GM21367 (cell line): ENCODE measurements around the gene ILKAP.
"Not testable (repeated sequence)": the region's sequence is repeated elsewhere in the genome, so short reads cannot be mapped to it uniquely, and the experiment has no call there.

Experiments
- ATAC-seq: cut with Tn5 transposase; IDR thresholded peaks from one replicate; pipeline ENCODE4 v1.9.1; 2021; ENCODE audit not compliant: unreplicated experiment

ILKAP gene

GRCh38 chr2:238202326-238203093, 985 bp downstream of the ILKAP start:
- ATAC-seq, result no peak

- no peak for ATAC-seq
Measured at GRCh38 chr2:238190445-238190844, 13.1 kb downstream of the ILKAP start.

GRCh38 chr2:238187618-238188548, 15.6 kb downstream of the ILKAP start:
- no peak for ATAC-seq

- no peak for ATAC-seq
Measured at GRCh38 chr2:238183821-238184220, 19.7 kb downstream of the ILKAP start.

DNA sequence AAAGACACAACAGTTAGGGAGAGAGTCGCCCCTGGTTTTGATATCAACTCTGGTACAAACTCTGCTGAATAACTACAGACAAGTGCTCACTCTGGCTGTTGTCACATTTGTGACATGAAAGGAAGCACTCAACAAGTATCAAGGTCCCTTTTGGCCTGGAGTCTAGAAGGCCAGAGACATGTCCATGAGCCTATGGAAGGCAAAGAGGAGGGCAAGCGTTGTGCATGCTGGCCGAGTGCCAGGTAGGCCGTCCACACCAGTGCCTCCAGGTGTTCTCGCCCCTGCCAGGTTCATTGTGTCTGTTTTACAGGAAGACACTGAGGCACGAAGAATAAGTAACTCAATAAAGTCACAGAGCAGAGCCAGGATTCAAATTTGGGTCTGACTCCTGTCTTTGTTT, 21.1 kb downstream of the ILKAP start:
- ATAC-seq, result no peak

- no peak for ATAC-seq
Measured at GRCh38 chr2:238180554-238180953, 22.9 kb downstream of the ILKAP start.

DNA sequence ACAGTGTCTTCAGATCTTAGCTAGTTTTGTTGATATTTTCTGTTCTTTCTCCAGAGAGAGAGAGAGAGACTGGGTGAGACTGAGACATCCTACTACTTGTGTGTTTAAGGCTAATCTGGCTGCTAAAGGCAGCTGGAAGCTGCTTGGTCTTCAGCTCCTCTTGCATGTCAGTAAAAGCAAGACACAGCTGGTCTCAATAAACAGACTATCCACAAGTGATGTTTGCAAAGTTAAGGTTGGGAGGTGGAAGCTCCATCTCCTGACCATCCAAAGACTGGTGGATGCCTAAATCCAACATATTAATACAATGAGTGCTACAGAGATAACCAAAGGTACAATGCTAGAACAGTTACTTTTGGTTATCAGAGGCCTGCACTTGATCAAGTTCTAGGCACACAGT, 26.9 kb downstream of the ILKAP start:
- ATAC-seq, result no peak

- ATAC-seq, result no peak
Measured at GRCh38 chr2:238174701-238175100, 28.8 kb downstream of the ILKAP start.

GRCh38 chr2:238174291-238174690, 29.2 kb downstream of the ILKAP start:
- no peak for ATAC-seq

DNA sequence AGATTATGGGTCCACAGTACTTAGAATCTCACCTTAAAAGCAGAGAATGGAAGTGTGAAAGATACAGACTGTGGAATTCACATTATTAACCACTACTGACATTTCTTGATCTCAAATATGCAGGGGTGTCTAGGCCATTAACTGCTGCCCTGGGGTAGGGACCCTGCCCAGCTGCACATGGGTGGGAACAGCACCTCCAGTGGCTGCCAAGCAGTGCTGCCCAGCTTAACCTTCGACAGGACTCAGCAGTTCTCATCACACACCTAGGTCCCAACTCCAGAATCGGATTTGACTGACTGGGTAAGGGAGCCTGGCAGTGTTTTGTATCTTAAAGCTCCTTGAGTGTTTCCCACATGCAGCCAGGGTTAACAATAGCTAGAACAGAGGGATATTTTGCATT, 29.8 kb downstream of the ILKAP start:
- ATAC-seq, result no peak

DNA sequence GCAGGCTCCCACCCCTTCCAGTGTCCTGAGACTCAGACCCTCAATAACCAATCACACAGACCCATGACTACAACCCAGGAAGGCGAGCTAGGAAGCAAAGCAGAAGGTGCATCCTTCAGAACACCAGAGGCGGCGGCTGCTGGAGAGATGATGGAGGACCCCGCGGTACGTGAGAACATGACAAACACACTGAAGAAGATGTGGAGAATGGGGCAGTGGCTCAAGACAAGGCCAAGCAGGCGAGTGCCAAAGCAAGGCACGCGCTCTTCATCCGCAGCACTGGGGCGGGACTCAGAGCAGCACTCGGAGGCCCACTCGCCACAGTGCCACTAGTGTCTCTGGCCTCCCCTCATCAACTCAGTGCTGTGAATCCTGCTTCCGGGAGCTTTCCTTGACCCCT, 31.1 kb downstream of the ILKAP start:
- no peak for ATAC-seq

DNA sequence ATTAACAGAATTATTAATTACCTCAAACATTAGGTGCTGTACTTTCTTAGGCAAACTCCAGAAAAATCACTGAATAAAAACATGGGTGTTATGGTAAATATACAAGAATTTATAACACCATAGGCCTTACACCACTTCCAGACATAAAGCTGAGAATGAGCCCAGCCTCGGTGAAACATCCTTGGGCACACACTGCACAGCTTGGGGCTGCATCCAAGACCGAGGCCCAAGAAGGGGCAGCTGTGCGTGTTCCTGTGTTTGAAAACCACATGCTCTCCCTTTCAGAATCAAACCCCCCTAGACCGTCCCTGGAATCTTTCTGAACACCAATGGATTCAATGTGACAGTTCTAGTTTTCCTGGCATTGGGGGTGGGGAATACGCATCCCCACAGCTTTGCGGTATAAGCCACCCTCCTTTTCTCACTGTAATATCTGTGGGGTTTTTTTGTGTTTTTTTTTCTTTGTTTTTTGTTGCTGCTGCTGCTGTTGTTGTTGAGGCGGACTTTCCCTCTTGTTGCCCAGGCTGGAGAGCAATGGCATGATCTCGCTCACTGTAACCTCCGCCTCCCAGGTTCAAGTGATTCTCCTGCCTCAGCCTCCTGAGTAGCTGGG, 31.8 kb downstream of the ILKAP start:
- ATAC-seq, result no peak

GRCh38 chr2:238171072-238171431, 32.4 kb downstream of the ILKAP start:
- not testable (repeated sequence) for ATAC-seq

DNA sequence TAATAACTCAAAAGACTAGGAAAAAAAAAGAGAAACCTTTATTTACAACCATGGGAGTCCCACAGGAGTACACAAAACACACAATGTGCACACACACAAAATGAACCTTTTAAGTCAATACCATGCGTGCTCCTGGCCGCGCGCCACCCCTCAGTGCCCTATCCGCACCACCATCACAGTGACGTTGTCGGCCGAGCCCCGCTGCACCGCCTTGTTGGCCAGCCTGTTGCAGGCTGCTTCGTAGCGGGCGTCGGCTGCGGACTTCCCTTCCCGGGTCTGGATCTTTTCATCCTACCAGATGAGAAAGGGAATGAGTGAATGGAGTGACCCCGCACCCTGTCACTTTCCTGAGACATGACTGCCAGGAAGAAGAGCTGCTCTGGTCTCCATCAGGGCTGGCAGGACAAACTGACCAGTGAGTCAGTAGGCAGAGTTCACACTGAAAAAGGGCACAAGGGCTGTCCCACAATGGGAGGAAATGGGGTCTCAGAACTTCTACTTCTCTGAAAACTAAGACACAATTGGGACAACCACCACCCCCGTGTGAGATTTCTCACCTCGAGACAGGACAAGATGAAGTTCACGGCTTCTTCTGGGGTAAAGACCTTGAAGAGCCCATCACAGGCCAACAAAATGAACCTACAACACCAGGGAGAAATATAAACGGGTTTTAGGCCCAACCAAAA, 33.0 kb downstream of the ILKAP start:
- no peak for ATAC-seq

- ATAC-seq, result no peak
Measured at GRCh38 chr2:238169708-238170251, 33.7 kb downstream of the ILKAP start.

- no peak for ATAC-seq
Measured at GRCh38 chr2:238169048-238169707, 34.3 kb downstream of the ILKAP start.

DNA sequence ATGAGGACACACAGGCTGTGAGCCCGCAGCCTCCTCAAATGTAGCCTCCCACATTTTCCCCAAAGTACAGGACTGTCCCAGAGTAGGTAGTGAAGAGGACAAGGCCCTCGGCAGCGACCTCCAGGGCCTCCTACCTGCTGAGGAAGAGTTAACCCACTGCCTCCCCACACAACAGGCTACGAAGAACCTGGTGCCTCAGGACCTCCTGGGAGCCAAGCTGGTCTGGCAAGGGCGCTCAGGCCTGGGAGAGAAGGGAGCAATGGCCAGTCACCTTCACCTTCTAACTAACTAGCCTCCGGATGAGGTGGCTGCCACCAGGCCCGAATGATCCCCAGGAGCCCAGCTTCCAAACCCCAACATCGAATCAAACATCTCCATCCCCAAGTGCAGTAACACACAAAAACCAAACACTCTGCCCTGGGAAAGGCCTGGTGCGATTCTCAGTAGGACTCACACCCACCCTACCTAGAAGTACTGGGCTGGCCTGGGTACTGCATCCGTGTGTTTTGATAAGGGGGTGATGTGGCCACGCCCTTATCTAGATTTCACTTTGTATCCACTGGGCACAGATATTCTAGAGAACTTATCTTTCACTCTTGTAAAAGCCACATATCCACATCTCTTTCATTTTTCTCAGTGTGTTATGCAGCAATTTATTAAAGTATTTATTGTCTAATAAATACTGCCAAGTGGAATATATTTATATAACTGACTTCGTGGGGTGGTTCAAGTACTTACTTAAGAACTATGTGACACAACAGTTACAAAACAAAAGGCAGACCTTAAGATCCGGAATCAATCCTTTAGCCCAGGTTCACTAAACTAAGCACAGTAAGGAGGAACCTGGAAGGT, 35.1 kb downstream of the ILKAP start:
- no peak for ATAC-seq

- ATAC-seq, result no peak
Measured at GRCh38 chr2:238167761-238168160, 35.7 kb downstream of the ILKAP start.

DNA sequence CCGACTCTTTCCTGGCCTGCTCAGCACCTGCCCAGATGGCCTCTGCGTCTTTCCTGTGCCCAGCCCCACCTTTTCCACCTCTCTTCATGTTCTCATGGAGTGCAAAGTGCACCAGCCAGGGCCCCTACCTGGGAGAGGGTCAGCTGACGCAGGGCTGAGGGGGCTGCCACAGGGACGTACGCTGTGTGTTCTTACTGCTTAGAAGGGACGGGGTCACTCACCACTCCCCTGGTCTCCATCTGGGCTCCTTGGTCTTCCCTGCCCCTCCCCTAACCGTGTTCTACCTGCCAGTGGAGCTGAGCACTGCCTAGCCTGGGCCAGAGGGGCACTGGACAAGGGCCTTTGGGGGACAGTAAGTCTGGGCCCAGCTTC, 36.2 kb downstream of the ILKAP start:
- ATAC-seq, result no peak
